GM19239 (cell line): ENCODE data around the gene MYL7.

Experiments used
- DNase-seq: peaks from one replicate; pipeline ENCODE4 v3.0.0; 2011; ENCODE audit warnings: low spot score; ENCODE audit not compliant: insufficient read length
- FAIRE-seq: peaks from 2 replicates; lab custom pipeline; 2011; peaks lifted over from hg19 to GRCh38; lab: Jason Lieb, UNC

MYL7 gene

GRCh38 chr7:44103923-44104859, 36.9 kb downstream of the MYL7 start, which contains the start of gene AEBP1:
AEBP1 (plus strand) TSS chr7:44104345; CDS start chr7:44104666, 321 bp downstream.
- no peak for FAIRE-seq
- no peak for DNase-seq

- no peak for DNase-seq
- no peak for FAIRE-seq
Measured at GRCh38 chr7:44103566-44103922, 37.6 kb downstream of the MYL7 start.

- FAIRE-seq, result no peak
- no peak for DNase-seq
Measured at GRCh38 chr7:44102846-44103565, 38.1 kb downstream of the MYL7 start.

GRCh38 chr7:44101966-44102845, 38.9 kb downstream of the MYL7 start:
- no peak for DNase-seq
- no peak for FAIRE-seq

GRCh38 chr7:44101303-44101965, 39.7 kb downstream of the MYL7 start:
- FAIRE-seq (no peak), DNase-seq (no peak)

- no peak for FAIRE-seq
- no peak for DNase-seq
Measured at GRCh38 chr7:44100458-44101302, 40.5 kb downstream of the MYL7 start.

GRCh38 chr7:44099669-44100068, 41.5 kb downstream of the MYL7 start:
- FAIRE-seq, result no peak
- no peak for DNase-seq

GRCh38 chr7:44098092-44099068, 42.8 kb downstream of the MYL7 start:
- DNase-seq (no peak), FAIRE-seq (peak; percentile 63)

- no peak for DNase-seq
- FAIRE-seq, result peak; percentile 90
Measured at GRCh38 chr7:44097064-44097932, 43.8 kb downstream of the MYL7 start.

- DNase-seq, result no peak
- peak; percentile 4 for FAIRE-seq
Measured at GRCh38 chr7:44096326-44096881, 44.7 kb downstream of the MYL7 start.

GRCh38 chr7:44095781-44096180, 45.4 kb downstream of the MYL7 start:
- no peak for FAIRE-seq
- DNase-seq, result no peak

GRCh38 chr7:44094883-44095592, 46.1 kb downstream of the MYL7 start:
- DNase-seq (no peak), FAIRE-seq (no peak)

- no peak for DNase-seq
- FAIRE-seq, result no peak
Measured at GRCh38 chr7:44094365-44094764, 46.8 kb downstream of the MYL7 start.

- DNase-seq, result no peak
- FAIRE-seq, result no peak
Measured at GRCh38 chr7:44093102-44093641, 48.0 kb downstream of the MYL7 start.
